Measurements from ENCODE around the gene SLC6A3.

Gene SLC6A3

GRCh38 chr5:1345876-1346626 lies 99.2 kb downstream of the SLC6A3 start:
- DNase-seq = no peak

DNA sequence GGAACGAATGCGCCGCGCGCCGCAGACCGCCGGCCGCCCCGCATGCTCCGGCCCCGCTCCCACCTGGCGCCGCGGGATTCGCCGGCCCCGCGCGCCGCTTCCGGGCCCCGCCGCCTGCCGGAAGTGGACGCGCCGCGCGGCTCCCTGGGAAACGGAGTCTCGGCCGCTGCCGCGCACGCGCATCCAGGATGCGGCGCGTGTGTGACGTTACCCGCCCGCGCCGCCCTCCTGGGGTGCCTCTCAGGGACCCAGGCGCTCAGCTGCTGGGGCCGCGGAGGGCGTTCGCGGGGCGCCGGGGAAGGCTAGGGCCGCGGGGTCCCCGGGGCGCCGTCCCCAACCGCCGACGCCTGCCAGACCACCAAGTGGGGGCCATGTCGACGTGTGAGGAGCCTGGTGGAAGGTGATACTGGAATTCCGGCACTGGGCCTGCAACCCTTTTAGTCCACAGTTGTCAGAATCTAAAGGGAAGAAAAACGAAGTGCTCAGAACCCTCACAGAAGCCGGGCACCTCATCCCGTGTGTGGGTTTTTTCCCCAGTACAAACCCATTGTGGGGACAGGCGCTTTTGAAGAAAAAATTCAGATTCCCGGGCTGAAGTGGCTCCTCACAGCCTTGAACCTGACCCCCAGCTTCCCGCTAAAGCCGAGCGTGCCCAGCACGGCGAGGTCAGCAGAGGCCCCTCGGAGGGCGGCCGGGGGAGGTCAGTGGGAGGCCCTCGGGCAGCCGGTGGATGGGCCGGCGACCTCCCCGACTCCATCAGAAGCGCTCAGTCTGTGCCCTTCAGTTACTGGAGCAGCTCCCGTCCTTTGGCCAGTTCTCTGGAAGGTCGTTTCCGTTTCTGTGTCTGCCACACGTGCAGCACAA lies 100.0 kb downstream of the SLC6A3 start, which contains the start of gene CLPTM1L:
CLPTM1L (minus strand) TSS at position 125 of the 864 bp plus-strand sequence. CDS start 258 bp downstream, outside the sequence.
- peak; percentile 96 for DNase-seq

GRCh38 chr5:1343931-1344901 lies 101.0 kb downstream of the SLC6A3 start:
- DNase-seq = peak; percentile 72

GRCh38 chr5:1343315-1343751 lies 101.9 kb downstream of the SLC6A3 start:
- no peak for DNase-seq

Measured in activated effector memory CD4-positive, alpha-beta T cell treated with anti-CD3 and anti-CD28 coated beads, Interleukin-2, amount 50 U/mL, for 16 hours (primary cell).